ENCODE data around the gene GPR141.

GPR141 gene

GRCh38 chr7:37786741-37787569 is 103.4 kb downstream of the GPR141 start:
- no peak for DNase-seq (ENCODE audit: low read depth)

Measured in T follicular helper cell (primary cell).